H9 (cell line): ENCODE results near the gene HPCAL1. TPM values are rescaled to one million over a fixed set of nuclear protein-coding genes. Genes with fewer than 3 reads are reported as not detected.

Source experiments
- DNase-seq: peaks from one replicate; pipeline ENCODE4 v3.0.0-alpha.2; 2017
- H2AFZ ChIP-seq: one replicate; pipeline ENCODE4 v1.6.1; 2013; ENCODE audit warnings: mild to moderate bottlenecking, low read length, control low read depth, moderate library complexity
- H2AK5ac ChIP-seq: 2 replicates; pipeline ENCODE4 v1.6.1; 2013; ENCODE audit warnings: low read length, control low read depth, mixed read lengths; ENCODE audit not compliant: insufficient read length
- H2BK120ac ChIP-seq: one replicate; pipeline ENCODE4 v1.6.1; 2013; ENCODE audit warnings: low read depth, mild to moderate bottlenecking, low read length, control low read depth, inconsistent platforms; ENCODE audit not compliant: poor library complexity, severe bottlenecking
- H2BK12ac ChIP-seq: 2 replicates; pipeline ENCODE4 v1.6.1; 2013; ENCODE audit warnings: low read length, control low read depth, mixed read lengths, low read depth; ENCODE audit not compliant: insufficient read length
- H2BK15ac ChIP-seq: 2 replicates; pipeline ENCODE4 v1.6.1; 2013; ENCODE audit warnings: low read depth, low read length, control low read depth
- H2BK20ac ChIP-seq: one replicate; pipeline ENCODE4 v1.6.1; 2013; ENCODE audit warnings: low read depth, mild to moderate bottlenecking, low read length, control low read depth, inconsistent platforms; ENCODE audit not compliant: poor library complexity, severe bottlenecking
- H2BK5ac ChIP-seq: 2 replicates; pipeline ENCODE4 v1.6.1; 2013; ENCODE audit warnings: low read length, control low read depth, mixed read lengths; ENCODE audit not compliant: insufficient read length
- H3K14ac ChIP-seq: 2 replicates; pipeline ENCODE4 v1.6.1; 2013; ENCODE audit warnings: low read length, control low read depth; ENCODE audit not compliant: insufficient read depth
- H3K18ac ChIP-seq: 2 replicates; pipeline ENCODE4 v1.6.1; 2013; ENCODE audit warnings: low read depth, mild to moderate bottlenecking, mixed read lengths, low read length, control low read depth; ENCODE audit not compliant: insufficient read length
- H3K23ac ChIP-seq: 2 replicates; pipeline ENCODE4 v1.6.1; 2013; ENCODE audit warnings: low read length, control low read depth, mixed read lengths, low read depth; ENCODE audit not compliant: insufficient read length
- H3K23me2 ChIP-seq: 2 replicates; pipeline ENCODE4 v1.6.1; 2013; ENCODE audit warnings: low read depth, mild to moderate bottlenecking, mixed read lengths, low read length, control low read depth; ENCODE audit not compliant: insufficient read length, poor library complexity, severe bottlenecking
- H3K27ac ChIP-seq: 2 replicates; pipeline ENCODE4 v1.5.1; 2013; ENCODE audit warnings: low read length, control low read depth, mixed read lengths, low read depth; ENCODE audit not compliant: insufficient read length
- H3K27me3 ChIP-seq: 2 replicates; pipeline ENCODE4 v1.6.1; 2013; ENCODE audit warnings: low read length, control low read depth, inconsistent platforms; ENCODE audit not compliant: insufficient read depth
- H3K4ac ChIP-seq: 2 replicates; pipeline ENCODE4 v1.6.1; 2013; ENCODE audit warnings: low read depth, mild to moderate bottlenecking, control low read depth, inconsistent platforms, low read length, moderate library complexity
- H3K4me1 ChIP-seq: 2 replicates; pipeline ENCODE4 v1.6.1; 2013; ENCODE audit warnings: low read length, control low read depth, inconsistent platforms; ENCODE audit not compliant: insufficient read depth
- H3K4me2 ChIP-seq: 2 replicates; pipeline ENCODE4 v1.6.1; 2013; ENCODE audit warnings: low read length, control low read depth, mixed read lengths; ENCODE audit not compliant: insufficient read length, insufficient read depth
- H3K56ac ChIP-seq: 2 replicates; pipeline ENCODE4 v1.6.1; 2013; ENCODE audit warnings: low read depth, mild to moderate bottlenecking, mixed read lengths, low read length, control low read depth; ENCODE audit not compliant: insufficient read length
- H3K79me1 ChIP-seq: 2 replicates; pipeline ENCODE4 v1.6.1; 2013; ENCODE audit warnings: low read depth, mild to moderate bottlenecking, moderate library complexity, low read length, control low read depth, inconsistent platforms; ENCODE audit not compliant: insufficient read depth, poor library complexity, severe bottlenecking
- H3K79me2 ChIP-seq: 2 replicates; pipeline ENCODE4 v1.6.1; 2013; ENCODE audit warnings: low read length, control low read depth, inconsistent platforms; ENCODE audit not compliant: insufficient read depth
- H3K9ac ChIP-seq: 2 replicates; pipeline ENCODE4 v1.6.1; 2013; ENCODE audit warnings: low read length, control low read depth, mixed read lengths; ENCODE audit not compliant: insufficient read length; ENCODE audit errors: extremely low read depth
- H3K9me3 ChIP-seq: one replicate; pipeline ENCODE4 v1.6.1; 2013; ENCODE audit warnings: low read depth, low read length, inconsistent platforms; ENCODE audit not compliant: control insufficient read depth
- H3T11ph ChIP-seq: one replicate; pipeline ENCODE4 v1.6.1; 2013; ENCODE audit warnings: mild to moderate bottlenecking, low read length, control low read depth, inconsistent platforms
- H4K20me1 ChIP-seq: one replicate; pipeline ENCODE4 v1.6.1; 2013; ENCODE audit not compliant: control insufficient read depth, insufficient read length, insufficient read depth
- H4K5ac ChIP-seq: 2 replicates; pipeline ENCODE4 v1.6.1; 2013; ENCODE audit warnings: low read depth, mild to moderate bottlenecking, mixed read lengths, low read length, control low read depth; ENCODE audit not compliant: insufficient read length
- H4K8ac ChIP-seq: replicated peaks from 2 replicates; pipeline ENCODE4 v1.6.1; 2013; ENCODE audit warnings: low read length, control low read depth, mixed read lengths, low read depth; ENCODE audit not compliant: insufficient read length
- H4K91ac ChIP-seq: 2 replicates; pipeline ENCODE4 v1.6.1; 2013; ENCODE audit warnings: low read depth, mild to moderate bottlenecking, moderate library complexity, mixed read lengths, low read length, control low read depth; ENCODE audit not compliant: insufficient read length
- H3K27ac Mint-ChIP-seq, 3 experiments: 2 replicates in 2 of 3; 3 replicates in 1 of 3; pipeline ENCODE4 v1.8.0; 2020 to 2021; ENCODE audit warnings: mixed read lengths in 3 of 3, mild to moderate bottlenecking in 1 of 3, moderate library complexity in 1 of 3
- H3K27me3 Mint-ChIP-seq: 2 replicates; pipeline ENCODE4 v1.8.0; 2021; ENCODE audit warnings: low read depth, mild to moderate bottlenecking, moderate library complexity, mixed read lengths
- H3K36me3 Mint-ChIP-seq, 3 experiments: 2 replicates in 2 of 3; 3 replicates in 1 of 3; pipeline ENCODE4 v1.8.0; 2020 to 2021; ENCODE audit warnings: low read depth in 3 of 3, mixed read lengths in 3 of 3; ENCODE audit not compliant: insufficient read depth in 1 of 3
- H3K4me1 Mint-ChIP-seq, 2 experiments: 2 replicates each; pipeline ENCODE4 v1.8.0; 2020; ENCODE audit warnings: mixed read lengths in 2 of 2
- H3K4me3 Mint-ChIP-seq, 2 experiments: 2 replicates in 1 of 2; 3 replicates in 1 of 2; pipeline ENCODE4 v1.8.0; 2020 to 2021; ENCODE audit warnings: mild to moderate bottlenecking in 2 of 2, mixed read lengths in 2 of 2, moderate library complexity in 1 of 2
- H3K9me3 Mint-ChIP-seq, 2 experiments: 2 replicates in 1 of 2; 3 replicates in 1 of 2; pipeline ENCODE4 v1.8.0; 2020; ENCODE audit warnings: mild to moderate bottlenecking in 2 of 2, mixed read lengths in 2 of 2, moderate library complexity in 1 of 2
- WGBS: extraction: QIAGEN DNeasy Blood & Tissue Kit; methylation state at CpG from one replicate; pipeline ENCODE4 v1.1.7; 2013; ENCODE audit warnings: missing lambda C conversion rate, low lambda C conversion rate, mixed read lengths; ENCODE audit not compliant: insufficient read length; ENCODE audit errors: extremely low coverage; 5-methylcytosine and 5-hydroxymethylcytosine counted together
- total RNA-seq: library from RNA; stranded (reverse); gene quantifications from 2 replicates; pipeline ENCODE4 v1.2.1, GENCODE V29; 2021
- TF ChIP-seq, protein P1 (sequence below): fragments of 200-600 bp; sonication (generic); conservative IDR thresholded peaks from 3 replicates; pipeline ENCODE4 v1.8.0; 2021; ENCODE audit warnings: antibody characterized with exemption, mild to moderate bottlenecking

HPCAL1 gene
- total RNA-seq, 1 experiment from 2014 or later = 4.7 TPM

DNA sequence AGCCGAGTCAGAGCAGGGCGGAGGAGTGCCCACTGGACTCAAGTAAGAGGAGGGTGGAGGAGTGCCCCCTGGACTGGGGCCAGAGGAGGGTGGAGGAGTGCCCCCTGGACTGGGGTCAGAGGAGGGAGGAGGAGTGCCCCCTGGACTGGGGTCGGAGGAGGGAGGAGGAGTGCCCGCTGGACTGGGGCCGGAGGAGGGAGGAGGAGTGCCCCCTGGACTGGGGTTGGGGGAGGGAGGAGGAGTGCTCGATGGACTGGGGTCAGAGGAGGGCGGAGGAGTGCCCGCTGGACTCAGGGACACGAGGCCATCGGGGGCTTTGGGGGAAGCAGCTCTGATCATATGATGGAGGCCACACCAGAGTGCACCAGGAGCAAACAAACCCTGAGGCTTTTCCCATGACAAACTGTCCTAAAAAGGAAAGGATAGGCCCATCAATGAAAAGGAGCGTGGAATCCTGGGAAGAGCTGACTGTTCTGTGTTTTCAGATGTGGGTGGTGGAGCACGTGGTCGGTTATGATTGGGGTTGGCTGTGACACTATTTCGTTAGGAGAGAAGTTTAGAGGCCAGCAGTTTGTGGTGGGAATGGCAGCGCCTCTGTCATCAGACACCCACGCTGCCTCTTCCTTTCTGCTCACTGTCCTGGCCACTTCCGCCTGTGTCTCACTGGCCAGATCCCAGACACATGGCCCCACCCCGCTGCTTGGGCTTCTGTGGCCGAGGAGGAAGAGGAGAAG, 24.5 kb upstream of the HPCAL1 start:
- Histone ChIP-seq H2BK120ac (no peak overlapping the region), H3K27ac (no peak overlapping the region), H2BK15ac (no peak overlapping the region), H3K56ac (no peak overlapping the region), H3K14ac (no peak overlapping the region), H2AK5ac (no peak overlapping the region), H2AFZ (no peak overlapping the region), H2BK20ac (no peak overlapping the region), H3K4me1 (no peaks in the 10 kb centered on the region), H4K91ac (no peak overlapping the region), H3K23me2 (no peaks in the 10 kb centered on the region), H3K4ac (no peak overlapping the region), H2BK5ac (no peak overlapping the region), H3K9me3 (no peaks in the 10 kb centered on the region), H4K8ac (no peak overlapping the region), H3K23ac (no peak overlapping the region), H3K79me2 (no peaks in the 10 kb centered on the region), H3T11ph (no peak overlapping the region), H3K18ac (no peak overlapping the region), H3K27me3 (no peaks in the 10 kb centered on the region), H4K20me1 (no peaks in the 10 kb centered on the region), H3K9ac (no peak overlapping the region), H4K5ac (no peak overlapping the region), H2BK12ac (no peak overlapping the region), H3K79me1 (no peaks in the 10 kb centered on the region), H3K4me2 (no peak overlapping the region)
- TF ChIP-seq, protein P1, sequence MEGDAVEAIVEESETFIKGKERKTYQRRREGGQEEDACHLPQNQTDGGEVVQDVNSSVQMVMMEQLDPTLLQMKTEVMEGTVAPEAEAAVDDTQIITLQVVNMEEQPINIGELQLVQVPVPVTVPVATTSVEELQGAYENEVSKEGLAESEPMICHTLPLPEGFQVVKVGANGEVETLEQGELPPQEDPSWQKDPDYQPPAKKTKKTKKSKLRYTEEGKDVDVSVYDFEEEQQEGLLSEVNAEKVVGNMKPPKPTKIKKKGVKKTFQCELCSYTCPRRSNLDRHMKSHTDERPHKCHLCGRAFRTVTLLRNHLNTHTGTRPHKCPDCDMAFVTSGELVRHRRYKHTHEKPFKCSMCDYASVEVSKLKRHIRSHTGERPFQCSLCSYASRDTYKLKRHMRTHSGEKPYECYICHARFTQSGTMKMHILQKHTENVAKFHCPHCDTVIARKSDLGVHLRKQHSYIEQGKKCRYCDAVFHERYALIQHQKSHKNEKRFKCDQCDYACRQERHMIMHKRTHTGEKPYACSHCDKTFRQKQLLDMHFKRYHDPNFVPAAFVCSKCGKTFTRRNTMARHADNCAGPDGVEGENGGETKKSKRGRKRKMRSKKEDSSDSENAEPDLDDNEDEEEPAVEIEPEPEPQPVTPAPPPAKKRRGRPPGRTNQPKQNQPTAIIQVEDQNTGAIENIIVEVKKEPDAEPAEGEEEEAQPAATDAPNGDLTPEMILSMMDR = no peak
- DNase-seq = no peak
- Mint-ChIP-seq H3K4me3 (no peak overlapping the region), H3K36me3 (no peaks in the 10 kb centered on the region), H3K27me3 (peaks cover 19% of the 10 kb centered on the region), H3K9me3 (no peaks in the 10 kb centered on the region; a peak in 1 of 5 replicates), H3K4me1 (peaks cover 6 to 7% of the 10 kb centered on the region in 2 experiments; a peak in 3 of 4 replicates), H3K27ac (peak overlapping the region in 1 of 3 experiments; percentile 5; a peak in 1 of 7 replicates)
- WGBS = no CpG with 5 or more reads among the region's 19 CpGs
